Activated CD8-positive, alpha-beta memory T cell treated with anti-CD3 and anti-CD28 coated beads for 36 hours (primary cell): ENCODE results near the gene NSL1. TPM values are rescaled to one million over a fixed set of nuclear protein-coding genes. Genes with fewer than 3 reads are reported as not detected.
"Not testable (repeated sequence)": the region's sequence is repeated elsewhere in the genome, so short reads cannot be mapped to it uniquely, and the experiment has no call there.

Experiments
- CTCF ChIA-PET: fragments of 350-600 bp; sonication (Branson Sonifier 250); formaldehyde crosslinking; loops from one replicate; lab custom pipeline; 2021; ENCODE audit warnings: antibody characterized with exemption; lab: Charles Lee
- POLR2A ChIA-PET: fragments of 350-600 bp; sonication (Branson Sonifier 250); formaldehyde crosslinking; loops from one replicate; lab custom pipeline; 2021; ENCODE audit warnings: antibody characterized with exemption; lab: Charles Lee
- total RNA-seq, 2 experiments: library from RNA; stranded (reverse); gene quantifications; one replicate each; pipeline ENCODE4 v1.2.3, GENCODE V29; 2021

The NSL1 gene
- total RNA-seq, 2 experiments from 2014 or later: 40.3 to 40.4 TPM

GRCh38 chr1:212792396-212792908 lies 875 bp upstream of the NSL1 start:
- POLR2A ChIA-PET: interaction anchor here (0.7 to 1.6 kb wide), 5 partner anchors 11 to 1639 kb away, joined by 3 to 7 read pairs (median 5); no protein-coding TSS in a partner anchor
- CTCF ChIA-PET: interaction anchor here (0.6 to 1.9 kb wide), 7 partner anchors 15 to 183 kb away, joined by 3 to 4 read pairs (median 3); no protein-coding TSS in a partner anchor

DNA sequence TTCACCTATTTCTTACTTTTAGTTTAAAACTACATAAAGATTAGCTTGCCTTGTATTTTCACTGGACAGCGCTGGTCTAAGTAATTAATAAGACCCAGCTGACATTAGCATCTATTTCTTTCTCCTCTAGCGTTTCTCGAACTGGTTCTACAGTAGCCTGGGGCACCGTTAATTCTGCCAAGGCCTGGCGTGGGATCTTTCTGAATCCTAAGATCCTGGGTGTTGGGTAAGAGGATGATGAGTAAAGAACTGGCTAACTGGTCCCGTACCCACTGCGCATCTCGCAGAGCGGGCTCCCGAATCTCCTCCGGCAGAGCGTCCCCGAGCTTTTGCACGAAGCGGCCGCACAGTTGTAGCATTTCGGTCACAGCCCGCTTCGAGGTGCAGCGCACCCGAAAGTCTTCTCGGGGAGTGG lies 309 bp downstream of the NSL1 start:
- ChIA-PET CTCF (interaction anchor here (0.6 to 2.3 kb wide), 12 partner anchors 10 to 335 kb away, joined by 3 to 14 read pairs (median 3); no protein-coding TSS in a partner anchor), POLR2A (interaction anchor here (0.6 to 1.6 kb wide), 7 partner anchors 36 to 212 kb away, joined by 3 to 7 read pairs (median 4); partner anchors contain the start of genes ATF3 and FLVCR1)

- CTCF ChIA-PET: interaction anchor here (2.2 kb wide), 1 partner anchor 121 kb away, joined by 10 read pairs; no protein-coding TSS in a partner anchor
- POLR2A ChIA-PET: no interaction called here
Observed at GRCh38 chr1:212785871-212786270, 5.7 kb downstream of the NSL1 start.

DNA sequence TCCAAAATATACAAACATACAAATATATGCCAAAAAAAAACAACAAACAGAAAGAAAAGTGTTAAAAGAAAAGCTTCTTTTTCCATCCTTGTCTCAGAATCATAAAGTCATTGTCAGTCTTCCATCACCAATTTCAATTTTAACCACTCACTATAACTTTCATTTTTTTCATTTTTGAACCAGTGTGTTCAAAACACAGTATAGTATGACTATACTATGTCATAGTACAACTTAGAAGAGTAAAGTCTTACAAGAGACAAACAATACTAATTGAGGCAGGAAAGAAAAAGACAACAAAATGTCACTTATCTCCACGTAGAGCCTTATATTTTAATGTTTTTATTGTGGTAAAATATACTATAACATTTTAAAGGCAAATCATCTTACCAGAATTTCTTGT lies 7.6 kb downstream of the NSL1 start:
- POLR2A ChIA-PET: interaction anchor here (0.7 kb wide), 1 partner anchor 83 kb away, joined by 3 read pairs; no protein-coding TSS in a partner anchor
- CTCF ChIA-PET: interaction anchor here (1.4 kb wide), 1 partner anchor 119 kb away, joined by 7 read pairs; no protein-coding TSS in a partner anchor

GRCh38 chr1:212782422-212783154 lies 9.0 kb downstream of the NSL1 start:
- ChIA-PET POLR2A (interaction anchor here (1.0 kb wide), 1 partner anchor 10 kb away, joined by 5 read pairs; no protein-coding TSS in a partner anchor), CTCF (interaction anchor here (0.9 to 2.2 kb wide), 7 partner anchors 11 to 118 kb away, joined by 3 to 24 read pairs (median 3); no protein-coding TSS in a partner anchor)

DNA sequence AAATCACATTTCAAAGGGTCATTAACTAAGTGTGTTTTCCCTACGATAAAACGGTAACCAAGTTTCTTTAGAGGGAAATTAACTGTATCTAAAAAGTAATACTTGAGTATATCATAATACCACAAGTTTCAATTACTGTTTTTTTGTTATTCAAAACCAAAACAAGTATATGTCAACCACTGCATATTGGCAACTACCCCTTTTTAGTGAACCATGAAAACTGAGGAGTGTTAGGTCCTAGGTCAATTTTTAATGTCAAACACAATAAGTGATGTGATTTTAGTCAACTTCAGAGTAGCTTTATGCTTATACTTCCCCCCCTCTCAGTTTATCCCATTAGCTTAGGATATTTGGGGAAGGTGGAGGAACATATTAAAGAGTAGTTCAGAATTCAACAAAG lies 10.4 kb downstream of the NSL1 start:
- ChIA-PET CTCF (interaction anchor here (0.9 to 2.2 kb wide), 7 partner anchors 12 to 304 kb away, joined by 3 to 24 read pairs (median 3); no protein-coding TSS in a partner anchor), POLR2A (interaction anchor here (1.0 kb wide), 1 partner anchor 11 kb away, joined by 5 read pairs; no protein-coding TSS in a partner anchor)

DNA sequence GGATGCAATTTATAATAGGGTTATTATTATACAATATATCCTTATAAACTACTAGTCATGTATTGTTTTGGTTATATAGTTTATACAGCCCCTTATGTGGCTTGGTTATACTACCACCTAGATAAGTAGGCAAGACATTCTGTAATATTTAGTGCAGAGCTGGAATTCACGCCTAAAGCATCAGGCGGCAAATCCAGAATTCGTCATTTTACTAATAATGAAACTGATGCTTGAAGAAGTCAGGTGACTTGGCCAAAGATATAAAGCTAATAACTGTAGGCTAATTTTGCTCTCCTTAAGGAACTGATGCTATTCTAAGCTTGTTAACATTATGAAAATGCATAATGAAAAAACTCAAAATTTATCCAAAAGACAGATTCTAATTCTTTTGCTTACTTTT lies 10.8 kb downstream of the NSL1 start:
- ChIA-PET CTCF (interaction anchor here (0.9 to 2.2 kb wide), 4 partner anchors 11 to 304 kb away, joined by 3 to 24 read pairs (median 4); no protein-coding TSS in a partner anchor), POLR2A (no interaction called here)

DNA sequence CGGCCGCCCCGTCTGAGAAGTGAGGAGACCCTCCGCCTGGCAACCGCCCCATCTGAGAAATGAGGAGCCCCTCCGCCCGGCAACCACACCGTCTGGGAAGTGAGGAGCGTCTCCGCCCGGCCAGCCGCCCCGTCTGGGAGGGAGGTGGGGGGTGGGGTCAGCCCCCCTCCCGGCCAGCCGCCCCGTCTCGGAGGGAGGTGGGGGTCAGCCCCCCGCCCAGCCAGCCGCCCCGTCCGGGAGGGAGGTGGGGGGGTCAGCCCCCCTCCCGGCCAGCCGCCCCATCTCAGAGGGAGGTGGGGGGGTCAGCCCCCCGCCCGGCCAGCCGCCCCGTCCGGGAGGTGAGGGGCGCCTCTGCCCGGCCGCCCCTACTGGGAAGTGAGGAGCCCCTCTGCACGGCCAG lies 12.5 kb downstream of the NSL1 start:
- CTCF ChIA-PET, POLR2A ChIA-PET: not testable (repeated sequence)

DNA sequence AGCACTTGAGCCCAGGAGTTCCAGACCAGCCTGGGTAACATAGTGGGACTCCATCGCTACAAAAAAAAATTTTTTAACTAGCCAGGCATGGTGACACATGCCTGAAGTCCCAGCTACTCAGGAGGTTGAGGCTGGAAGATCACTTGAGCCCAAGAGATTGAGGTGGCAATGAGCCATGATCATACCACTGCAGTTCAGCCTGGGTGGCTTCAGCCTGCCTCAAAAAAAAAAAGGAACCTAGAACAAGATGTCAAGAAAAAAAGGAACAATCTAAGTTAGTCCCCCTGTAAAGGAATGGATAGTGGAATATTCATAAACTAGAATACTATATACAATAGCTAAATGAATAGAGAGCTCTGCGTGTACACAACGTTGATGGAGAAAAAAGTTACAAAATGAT lies 14.4 kb downstream of the NSL1 start:
- CTCF ChIA-PET: interaction anchor here (0.7 to 2.3 kb wide), 4 partner anchors 11 to 1078 kb away, joined by 3 to 11 read pairs (median 4); partner anchors contain the start of genes NSL1 and TATDN3
- POLR2A ChIA-PET: no interaction called here

DNA sequence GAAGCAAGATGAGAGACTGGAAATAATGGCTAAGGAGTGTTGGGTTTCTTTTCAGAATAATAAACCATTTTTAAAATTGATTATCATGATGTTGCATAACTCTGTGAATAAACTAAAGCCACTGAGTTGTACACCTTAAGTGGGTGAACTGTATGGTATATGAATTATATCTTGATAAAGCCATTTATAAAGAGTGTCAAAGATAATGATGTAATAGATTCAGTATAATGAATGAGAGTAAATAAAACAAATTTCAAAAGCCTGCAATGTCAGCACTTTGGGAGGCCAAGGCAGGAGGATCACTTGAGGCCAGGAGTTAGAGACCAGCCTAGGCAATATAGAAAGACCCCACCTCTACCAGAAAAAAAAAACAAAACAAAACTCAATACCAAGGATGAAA lies 16.3 kb downstream of the NSL1 start:
- CTCF ChIA-PET: no interaction called here
- POLR2A ChIA-PET: no interaction called here

- ChIA-PET CTCF (no interaction called here), POLR2A (no interaction called here)
Observed at GRCh38 chr1:212774584-212774983, 17.0 kb downstream of the NSL1 start.

- CTCF ChIA-PET: interaction anchor here (1.8 kb wide), 1 partner anchor 108 kb away, joined by 9 read pairs; no protein-coding TSS in a partner anchor
- POLR2A ChIA-PET: no interaction called here
Observed at GRCh38 chr1:212773011-212773410, 18.6 kb downstream of the NSL1 start.

GRCh38 chr1:212771341-212771740 lies 20.2 kb downstream of the NSL1 start:
- ChIA-PET POLR2A (interaction anchor here (0.5 kb wide), 1 partner anchor 225 kb away, joined by 4 read pairs; no protein-coding TSS in a partner anchor), CTCF (interaction anchor here (0.9 kb wide), 1 partner anchor 32 kb away, joined by 3 read pairs; no protein-coding TSS in a partner anchor)

- POLR2A ChIA-PET: no interaction called here
- CTCF ChIA-PET: interaction anchor here (0.8 to 1.8 kb wide), 4 partner anchors 11 to 135 kb away, joined by 3 to 5 read pairs (median 4); partner anchors contain the start of gene NSL1
Observed at GRCh38 chr1:212769459-212770167, 22.0 kb downstream of the NSL1 start.

DNA sequence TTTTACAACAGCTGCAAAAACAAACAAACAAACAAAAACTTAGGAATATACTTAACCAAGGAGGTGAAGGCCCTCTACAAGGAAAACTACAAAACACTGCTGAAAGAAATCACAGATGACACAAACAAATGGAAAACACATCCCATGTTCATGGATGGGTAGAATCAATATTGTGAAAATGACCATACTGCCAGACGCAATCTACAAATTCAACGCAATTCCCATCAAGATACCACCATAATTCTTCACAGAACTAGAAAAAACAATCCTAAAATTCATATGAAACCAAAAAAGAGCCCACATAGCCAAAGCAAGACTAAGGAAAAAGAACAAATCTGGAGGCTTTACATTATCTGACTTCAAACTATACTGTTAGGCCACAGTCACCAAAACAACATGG lies 24.8 kb downstream of the NSL1 start:
- POLR2A ChIA-PET: not testable (repeated sequence)
- CTCF ChIA-PET: interaction anchor here (0.9 kb wide), 1 partner anchor 102 kb away, joined by 4 read pairs; no protein-coding TSS in a partner anchor

- POLR2A ChIA-PET: not testable (repeated sequence)
Observed at GRCh38 chr1:212764718-212765281, 26.8 kb downstream of the NSL1 start.

GRCh38 chr1:212762839-212763238 lies 28.7 kb downstream of the NSL1 start:
- ChIA-PET POLR2A (no interaction called here), CTCF (interaction anchor here (0.6 to 1.2 kb wide), 3 partner anchors 33 to 1546 kb away, joined by 3 to 5 read pairs (median 3); no protein-coding TSS in a partner anchor)

More at GRCh38 chr1:212764718-212765281, 26.8 kb downstream of the NSL1 start:
- CTCF ChIA-PET: not testable (repeated sequence)

- POLR2A ChIA-PET: no interaction called here
- CTCF ChIA-PET: interaction anchor here (0.6 to 2.0 kb wide), 8 partner anchors 12 to 1546 kb away, joined by 3 to 10 read pairs (median 4); no protein-coding TSS in a partner anchor
Observed at GRCh38 chr1:212762234-212762633, 29.3 kb downstream of the NSL1 start.
